ENCODE measurements around the gene NUCKS1. TPM values are rescaled to one million over a fixed set of nuclear protein-coding genes. Genes with fewer than 3 reads are reported as not detected.

Gene NUCKS1
- polyA plus RNA-seq, 3 donors, result 4.2 to 4.9 (median 4.2) TPM

DNA sequence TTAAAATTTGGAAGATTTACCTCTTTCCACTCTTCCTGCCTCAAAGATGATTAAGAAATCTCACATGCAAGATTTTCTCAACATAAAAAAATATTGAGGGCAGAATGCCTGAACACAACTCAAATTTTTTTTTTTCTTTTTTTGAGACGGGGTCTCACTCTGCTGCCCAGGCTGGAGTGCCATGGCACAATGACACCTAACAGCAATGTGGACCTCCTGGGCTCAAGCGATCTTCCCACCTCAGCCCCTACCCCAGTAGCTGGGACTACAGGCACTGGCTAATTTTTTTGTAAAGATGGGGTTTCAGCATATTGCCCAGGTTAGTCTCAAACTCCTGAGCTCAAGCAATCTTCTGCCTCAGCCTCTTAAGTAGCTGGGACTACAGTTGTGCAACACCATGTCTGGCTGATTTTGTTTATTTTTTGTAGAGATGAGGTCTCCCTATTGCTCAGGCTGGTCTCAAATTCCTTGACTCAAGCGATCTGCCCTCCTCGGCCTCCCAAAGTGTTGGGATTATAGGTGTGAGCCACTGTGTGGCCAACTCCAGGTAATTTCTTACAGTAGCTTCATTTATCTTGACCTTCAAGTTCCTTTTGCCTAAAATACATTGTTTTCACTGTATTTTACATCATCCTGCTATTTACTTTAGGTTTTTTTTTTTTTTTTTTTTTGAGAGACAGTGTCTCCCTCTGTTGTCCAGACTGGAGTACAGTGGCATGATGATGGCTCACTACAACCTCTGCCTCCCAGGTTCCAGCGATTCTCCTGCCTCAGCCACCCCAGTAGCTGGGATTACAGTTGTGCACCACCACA, 10.4 kb downstream of the NUCKS1 start:
- Mint-ChIP-seq H3K4me1 (peaks cover 19% of the 10 kb centered on the region), H3K27ac (peak overlapping the region in 2 of 7 donors; percentile 46 to 58), H3K36me3 (peaks cover 5 to 22% of the 10 kb centered on the region in 2 donors), H3K9me3 (no peaks in the 10 kb centered on the region), H3K27me3 (ENCODE audit: low read depth in 3 of 3) (no peaks in the 10 kb centered on the region), H3K4me3 (no peak overlapping the region)
- Histone ChIP-seq H3K27ac (ENCODE audit: low read depth in 1 of 2, low read length in 2 of 2) (peak overlapping the region in 1 of 2 donors; percentile 25), H3K79me2 (ENCODE audit: insufficient read depth, low read length) (peaks cover 100% of the 10 kb centered on the region), H3K9ac (ENCODE audit: insufficient read depth, low read length, poor library complexity, severe bottlenecking) (no peak overlapping the region), H3K4me3 (replicated peaks in 1 of 3; ENCODE audit: low read depth in 2 of 3, low read length in 3 of 3) (no peak overlapping the region), H4K20me1 (ENCODE audit: insufficient read depth, low read length) (peaks cover 50% of the 10 kb centered on the region), H3K36me3 (replicated peaks in 1 of 2; ENCODE audit: control insufficient read depth in 1 of 2, insufficient read depth in 2 of 2, low read length in 2 of 2) (peaks cover 0 to 4% of the 10 kb centered on the region in 2 donors), H3K4me1 (ENCODE audit: control insufficient read depth in 1 of 2, insufficient read depth in 2 of 2, low read length in 2 of 2) (no peaks in the 10 kb centered on the region), H3K27me3 (ENCODE audit: control insufficient read depth in 2 of 2, insufficient read depth in 2 of 2, low read length in 2 of 2) (no peaks in the 10 kb centered on the region), H3K9me3 (replicated peaks in 1 of 2; ENCODE audit: control insufficient read depth in 1 of 2, insufficient read depth in 1 of 2, low read length in 2 of 2) (no peaks in the 10 kb centered on the region), H2AFZ (ENCODE audit: insufficient read depth, low read depth, low read length, poor library complexity, severe bottlenecking) (no peak overlapping the region), H3K4me2 (replicated peaks; ENCODE audit: extremely low read depth, low read length, poor library complexity, severe bottlenecking) (no peak overlapping the region)
- intact Hi-C loops (cut with micrococcal nuclease), result no loop called here
- WGBS (ENCODE audit: insufficient coverage), result 100% methylated on average over 1 of the region's 5 CpGs
- TF ChIP-seq CTCF (IDR thresholded peaks at IDR 0.05), result no peak
- DNase-seq, result no peak

- DNase-seq, result no peak
- H3K27ac ChIP-seq (ENCODE audit: low read depth in 1 of 2, low read length in 2 of 2), result peak overlapping the region in 1 of 2 donors; percentile 30
- H3K9me3 ChIP-seq (replicated peaks in 1 of 2; ENCODE audit: control insufficient read depth in 1 of 2, insufficient read depth in 1 of 2, low read length in 2 of 2), result no peaks in the 10 kb centered on the region
- Mint-ChIP-seq H3K27me3 (ENCODE audit: low read depth in 3 of 3) (no peaks in the 10 kb centered on the region), H3K4me1 (peaks cover 7% of the 10 kb centered on the region), H3K36me3 (peaks cover 10 to 36% of the 10 kb centered on the region in 2 donors), H3K4me3 (no peak overlapping the region), H3K9me3 (no peaks in the 10 kb centered on the region), H3K27ac (peak overlapping the region in 1 of 7 donors; percentile 17)
- peaks cover 24% of the 10 kb centered on the region for H4K20me1 ChIP-seq (ENCODE audit: insufficient read depth, low read length)
- WGBS (ENCODE audit: insufficient coverage), result no CpG with 5 or more reads among the region's 1 CpG
- no peaks in the 10 kb centered on the region for H3K4me1 ChIP-seq (ENCODE audit: control insufficient read depth in 1 of 2, insufficient read depth in 2 of 2, low read length in 2 of 2)
- peaks cover 99% of the 10 kb centered on the region for H3K79me2 ChIP-seq (ENCODE audit: insufficient read depth, low read length)
- no peak overlapping the region for H3K9ac ChIP-seq (ENCODE audit: insufficient read depth, low read length, poor library complexity, severe bottlenecking)
- H3K4me3 ChIP-seq (replicated peaks in 1 of 3; ENCODE audit: low read depth in 2 of 3, low read length in 3 of 3), result no peak overlapping the region
- H3K4me2 ChIP-seq (replicated peaks; ENCODE audit: extremely low read depth, low read length, poor library complexity, severe bottlenecking), result no peak overlapping the region
- no peaks in the 10 kb centered on the region for H3K27me3 ChIP-seq (ENCODE audit: control insufficient read depth in 2 of 2, insufficient read depth in 2 of 2, low read length in 2 of 2)
- intact Hi-C loops (cut with micrococcal nuclease), result no loop called here
- peaks cover 5 to 6% of the 10 kb centered on the region in 2 donors for H3K36me3 ChIP-seq (replicated peaks in 1 of 2; ENCODE audit: control insufficient read depth in 1 of 2, insufficient read depth in 2 of 2, low read length in 2 of 2)
- no peak overlapping the region for H2AFZ ChIP-seq (ENCODE audit: insufficient read depth, low read depth, low read length, poor library complexity, severe bottlenecking)
- TF ChIP-seq CTCF (IDR thresholded peaks at IDR 0.05), result no peak
Observed at GRCh38 chr1:205735218-205735617, 14.8 kb downstream of the NUCKS1 start.
